GM19351 (cell line): ENCODE measurements around the gene CR2.
"Not testable (repeated sequence)": the region's sequence is repeated elsewhere in the genome, so short reads cannot be mapped to it uniquely, and the experiment has no call there.

Experiments
- ATAC-seq: cut with Tn5 transposase; IDR thresholded peaks from one replicate; pipeline ENCODE4 v1.9.1; 2021; ENCODE audit warnings: mild to moderate bottlenecking, moderate library complexity; ENCODE audit not compliant: unreplicated experiment

Gene CR2

DNA sequence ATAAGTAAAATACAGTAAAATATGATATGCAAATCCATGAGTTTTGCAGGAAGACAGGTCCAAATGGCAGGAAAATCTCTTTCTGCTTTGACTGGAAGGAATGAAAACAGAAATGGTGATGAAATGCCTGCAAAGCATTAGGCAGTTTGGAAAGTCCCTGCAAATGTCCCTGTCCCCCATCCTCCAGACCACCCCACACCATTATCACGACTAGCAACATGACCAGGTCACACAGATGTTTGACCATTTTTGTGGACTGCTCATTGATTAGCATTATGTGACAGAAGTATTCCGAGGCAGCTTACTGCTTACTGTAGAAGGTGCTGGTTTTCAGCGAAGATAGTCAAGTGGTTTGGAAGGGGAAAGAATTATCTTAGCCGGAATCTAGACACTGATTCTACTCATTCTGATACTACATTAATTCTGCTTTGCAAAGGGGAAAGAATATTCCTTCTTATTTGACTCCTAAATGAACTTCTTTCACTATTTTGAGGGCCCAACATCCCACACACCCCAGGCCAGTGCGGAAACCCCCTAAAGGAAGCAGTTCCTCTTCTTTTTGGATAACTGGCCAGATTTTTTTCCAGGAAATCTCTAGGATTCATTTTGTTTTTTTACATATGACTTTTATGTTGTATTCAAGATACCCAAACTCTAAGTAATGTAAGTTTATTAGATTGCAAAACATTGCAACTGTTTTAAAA, 9.5 kb upstream of the CR2 start:
- ATAC-seq, result no peak

DNA sequence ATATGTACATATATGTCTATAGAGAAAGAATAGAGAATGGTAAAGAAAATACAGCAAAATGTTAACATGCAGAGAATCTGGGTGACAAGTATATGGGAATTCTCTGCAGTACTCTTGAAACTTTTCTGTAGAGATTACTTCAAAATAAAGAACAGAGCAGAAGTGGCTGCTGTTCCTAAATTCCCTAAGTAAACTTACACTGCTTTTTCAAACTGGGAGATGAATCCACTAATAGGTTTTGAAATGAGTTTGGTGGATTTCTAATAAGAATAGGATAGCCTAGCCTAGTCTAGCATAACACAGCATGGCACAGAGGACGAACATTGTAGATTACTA, 450 bp upstream of the CR2 start:
- ATAC-seq, result no peak

DNA sequence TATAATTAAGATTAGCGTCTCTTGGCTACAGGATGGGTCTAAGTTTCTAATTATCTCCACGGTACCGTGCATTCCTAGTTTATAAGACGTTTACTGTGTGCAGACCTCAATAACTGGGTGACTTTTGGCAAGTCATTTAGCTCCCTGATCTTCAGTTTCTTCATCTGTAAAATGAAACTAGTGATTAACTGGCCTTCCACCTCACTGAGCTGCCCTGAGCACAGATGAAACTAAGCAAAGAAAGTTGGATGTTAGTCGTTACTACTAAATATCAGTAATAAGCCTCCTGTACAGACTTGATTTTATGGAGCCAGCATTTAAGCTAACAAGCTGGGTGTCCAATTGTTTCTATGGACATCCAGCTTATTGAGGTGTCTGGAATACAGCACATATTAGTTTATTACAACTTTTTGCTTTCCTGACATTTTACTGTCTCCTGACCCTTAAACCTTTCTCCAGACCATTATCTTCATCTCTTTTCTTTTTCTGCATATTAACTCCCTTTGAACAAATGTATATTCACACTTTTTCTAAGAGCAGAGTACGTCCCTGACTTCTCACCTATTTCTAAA, 1.1 kb downstream of the CR2 start:
- peak; percentile 35 for ATAC-seq

DNA sequence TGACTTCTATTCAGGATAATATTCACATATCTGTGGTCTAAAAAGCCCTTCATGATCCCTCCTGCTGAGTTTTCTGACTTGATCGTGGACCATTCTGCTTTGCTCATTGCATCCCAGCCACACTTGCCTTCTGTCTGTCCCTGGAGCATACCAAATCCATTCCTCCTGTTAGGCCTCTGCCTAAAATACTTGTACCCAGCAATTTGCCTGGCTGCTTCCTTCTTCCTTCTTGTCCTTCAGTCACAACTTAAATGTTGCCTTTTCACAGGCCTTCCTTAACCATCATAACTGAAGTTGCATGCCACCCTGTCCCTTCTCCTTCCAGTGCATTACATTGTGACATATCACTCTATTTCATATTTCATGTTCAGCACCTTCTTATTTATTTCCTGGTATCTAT, 4.3 kb downstream of the CR2 start:
- ATAC-seq, result no peak

DNA sequence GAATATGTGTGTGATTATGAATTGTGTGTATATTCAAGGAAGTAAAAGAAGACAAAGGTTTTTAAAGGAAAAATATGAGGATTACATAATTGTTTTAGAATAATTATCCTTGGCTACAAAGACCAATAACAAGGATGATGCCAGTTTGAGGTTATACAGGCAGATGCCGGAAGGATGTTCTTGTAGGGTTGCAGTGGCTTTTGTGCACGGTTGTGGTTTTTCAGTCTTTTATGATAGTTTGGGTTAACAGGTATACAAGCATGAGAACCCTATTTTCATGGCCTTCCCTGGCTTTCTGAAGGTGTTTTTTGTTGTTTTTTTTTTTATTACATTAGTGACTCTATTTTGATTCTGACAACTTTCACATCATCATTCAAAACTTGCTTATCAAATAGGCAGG, 4.9 kb downstream of the CR2 start:
- no peak for ATAC-seq

DNA sequence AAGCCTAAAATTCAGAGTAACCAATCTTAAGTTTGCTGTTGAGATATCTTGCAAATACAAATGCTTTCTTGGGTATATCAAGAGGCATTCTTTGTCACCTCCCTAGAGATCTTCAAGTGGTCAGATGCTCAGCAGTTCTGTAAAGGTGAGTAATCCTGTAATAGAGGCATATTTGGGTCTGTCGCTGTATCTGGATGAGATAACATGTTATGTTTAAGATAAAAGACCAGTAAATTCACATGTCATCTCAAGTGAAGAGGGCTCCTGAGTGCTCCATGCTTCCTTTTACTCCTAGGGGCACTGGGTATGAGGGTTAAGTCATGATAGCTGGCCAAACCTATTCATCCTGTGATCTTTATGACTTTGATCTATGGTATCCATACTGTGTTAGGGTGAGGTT, 7.5 kb downstream of the CR2 start:
- no peak for ATAC-seq

DNA sequence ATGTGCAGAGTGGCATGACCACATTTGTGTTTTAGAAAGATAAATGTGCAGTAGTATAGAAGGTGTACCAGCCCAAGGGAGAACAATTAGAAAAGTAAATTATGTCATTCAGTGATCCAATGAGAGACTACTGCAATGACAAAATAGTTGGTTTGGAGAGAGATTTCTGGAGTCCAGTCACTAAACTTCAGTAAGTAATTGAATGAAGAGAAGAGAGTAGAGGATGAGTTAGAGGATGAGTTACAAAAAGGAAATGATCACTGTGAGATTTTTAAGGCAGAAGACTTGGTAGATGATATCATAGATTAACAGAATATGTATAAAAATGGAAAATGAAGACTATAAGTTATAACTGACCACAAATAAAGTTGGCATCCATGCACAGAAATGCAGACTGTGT, 8.4 kb downstream of the CR2 start:
- ATAC-seq, result no peak

DNA sequence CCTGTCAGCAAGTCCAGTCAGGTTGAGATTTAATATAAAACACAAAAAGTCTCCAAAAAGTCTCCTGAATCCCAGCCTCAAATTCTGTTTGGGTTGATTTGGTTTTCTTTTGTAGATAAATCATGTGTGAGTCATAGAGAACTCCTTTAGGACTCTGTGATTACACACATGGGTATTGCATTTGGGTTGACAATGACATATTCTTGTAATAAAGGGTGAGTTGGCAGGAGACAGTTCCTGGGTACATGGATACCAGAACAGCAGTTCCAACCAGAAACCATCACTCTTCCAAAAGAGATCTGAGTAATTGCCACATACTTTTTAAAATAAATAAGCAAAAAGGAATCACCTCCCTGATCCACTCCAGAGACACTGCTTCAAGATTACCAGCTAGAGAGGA, 8.9 kb downstream of the CR2 start:
- no peak for ATAC-seq

DNA sequence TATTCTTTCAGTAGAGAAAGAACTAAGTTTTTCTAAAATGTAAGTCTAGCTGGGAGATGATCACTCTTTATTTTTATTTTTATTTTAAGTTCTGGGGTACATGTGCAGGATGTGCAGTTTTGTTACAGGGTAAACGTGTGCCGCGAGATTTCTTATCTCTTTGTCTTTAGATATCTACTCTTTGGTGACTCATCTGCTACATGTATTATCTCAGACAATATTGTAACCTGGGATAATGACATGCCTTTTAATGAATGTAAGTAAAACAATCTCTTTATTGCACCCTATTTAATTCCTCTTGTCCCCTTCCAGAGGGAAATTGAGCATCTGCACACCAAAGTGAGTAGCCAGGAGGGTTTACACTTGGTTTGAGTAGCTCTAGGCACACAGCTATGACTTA, 9.4 kb downstream of the CR2 start:
- no peak for ATAC-seq

DNA sequence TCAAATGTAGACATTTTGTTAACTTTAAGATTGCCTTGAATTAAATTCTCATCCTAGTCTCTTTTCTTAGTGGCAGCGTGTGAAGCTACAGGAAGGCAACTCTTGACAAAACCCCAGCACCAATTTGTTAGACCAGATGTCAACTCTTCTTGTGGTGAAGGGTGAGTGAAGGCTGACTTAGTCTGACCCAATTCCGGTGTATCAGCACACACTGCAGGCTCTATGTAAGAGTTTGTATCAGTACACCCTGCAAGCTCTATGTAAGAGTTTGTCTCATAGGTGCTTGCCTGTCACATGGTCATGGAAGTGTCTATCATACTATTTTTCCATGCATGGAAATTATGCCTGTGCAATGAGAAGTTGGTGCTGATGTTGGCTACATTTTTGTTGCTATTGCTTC, 16.8 kb downstream of the CR2 start:
- no peak for ATAC-seq

DNA sequence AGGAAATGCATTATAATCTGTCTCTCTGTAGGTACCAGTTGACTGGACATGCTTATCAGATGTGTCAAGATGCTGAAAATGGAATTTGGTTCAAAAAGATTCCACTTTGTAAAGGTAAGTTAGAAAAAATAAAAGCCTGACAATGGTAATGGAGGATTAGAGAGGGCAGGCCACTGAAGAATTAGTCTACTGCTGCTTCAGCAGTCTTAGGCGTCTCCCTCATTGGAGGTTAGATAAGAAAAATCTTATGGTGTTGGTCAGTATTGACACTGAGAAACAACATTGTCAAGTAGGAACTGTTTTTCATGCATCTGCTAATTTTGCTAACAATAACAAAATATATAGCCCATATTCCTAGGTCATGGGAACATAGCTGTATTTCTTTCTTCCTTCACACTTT, 20.1 kb downstream of the CR2 start:
- no peak for ATAC-seq

DNA sequence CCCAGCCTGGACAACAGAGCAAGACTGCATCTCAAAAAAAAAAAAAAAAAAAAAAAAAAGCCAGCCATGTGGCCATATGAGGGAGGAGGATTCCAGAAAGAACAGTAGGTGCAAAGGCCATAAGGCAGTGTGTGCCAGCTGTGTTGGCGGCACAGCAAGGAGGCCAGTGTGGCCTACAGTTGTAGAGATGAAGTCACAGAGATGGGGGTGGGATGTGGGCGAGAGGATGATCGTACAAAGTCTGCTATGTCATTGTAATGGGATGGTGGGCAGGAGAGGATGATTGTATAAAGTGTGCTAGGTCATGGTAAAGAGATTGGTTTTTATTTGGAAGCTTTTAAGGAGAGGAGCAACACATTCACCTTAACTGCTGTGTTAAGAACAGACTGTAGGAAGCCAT, 32.1 kb downstream of the CR2 start:
- ATAC-seq, result no peak

DNA sequence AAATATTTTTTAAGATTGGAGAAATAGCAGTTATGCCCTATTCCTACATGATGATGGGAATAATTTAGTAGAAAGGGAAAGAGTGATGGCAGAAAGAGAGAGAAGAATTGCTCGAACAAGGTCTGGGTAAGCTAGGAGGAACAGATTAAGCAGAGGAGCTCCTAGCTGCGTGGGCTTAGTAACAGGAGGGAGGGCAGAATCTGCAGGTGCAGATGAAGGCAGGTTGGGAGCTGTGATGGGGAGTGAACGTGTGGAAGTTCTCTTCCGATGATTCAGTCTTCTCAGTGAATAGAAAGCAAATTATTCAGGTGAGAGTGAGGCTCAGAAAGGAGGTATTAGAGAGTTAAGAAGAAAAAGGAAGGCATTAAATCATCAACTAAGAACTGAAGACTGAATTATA, 33.5 kb downstream of the CR2 start:
- ATAC-seq, result no peak

DNA sequence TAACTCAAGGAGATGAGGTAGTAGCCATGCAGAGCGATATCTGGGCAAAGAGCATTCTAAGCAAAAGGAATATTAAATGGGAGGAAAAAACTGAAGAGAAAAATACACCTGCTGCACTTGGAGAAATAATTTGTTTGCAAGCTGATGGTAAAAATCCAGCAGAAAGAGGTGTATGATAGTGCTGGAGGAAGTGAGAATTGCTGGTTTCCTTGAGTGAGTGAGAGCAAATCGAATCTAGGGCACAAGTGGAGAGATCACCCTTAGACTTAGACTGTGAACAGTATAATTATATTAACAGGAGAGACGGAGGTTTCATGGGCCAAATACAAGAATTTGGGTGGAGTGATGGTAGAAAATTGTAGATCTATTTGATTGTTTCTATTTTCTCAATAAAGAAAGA, 39.1 kb downstream of the CR2 start:
- ATAC-seq, result no peak

DNA sequence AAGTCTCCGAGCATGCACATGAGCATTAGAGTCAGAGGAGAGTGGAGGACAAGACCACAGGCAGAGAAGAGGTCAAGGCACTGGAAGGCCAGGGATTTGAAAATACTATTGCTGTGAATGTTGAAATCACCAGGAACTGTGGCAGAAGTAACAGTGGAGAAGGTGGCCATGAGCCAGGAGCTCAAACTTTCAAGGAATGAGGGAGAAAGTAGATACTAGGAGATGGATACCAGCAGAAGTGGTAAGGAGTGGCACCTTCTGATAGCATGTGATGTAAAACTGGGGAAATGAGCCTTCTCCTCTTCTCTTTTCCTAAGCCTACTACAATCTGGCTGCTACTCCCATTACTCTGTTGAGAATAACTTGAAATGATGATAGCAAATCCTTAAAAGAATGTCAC, 40.0 kb downstream of the CR2 start:
- no peak for ATAC-seq

DNA sequence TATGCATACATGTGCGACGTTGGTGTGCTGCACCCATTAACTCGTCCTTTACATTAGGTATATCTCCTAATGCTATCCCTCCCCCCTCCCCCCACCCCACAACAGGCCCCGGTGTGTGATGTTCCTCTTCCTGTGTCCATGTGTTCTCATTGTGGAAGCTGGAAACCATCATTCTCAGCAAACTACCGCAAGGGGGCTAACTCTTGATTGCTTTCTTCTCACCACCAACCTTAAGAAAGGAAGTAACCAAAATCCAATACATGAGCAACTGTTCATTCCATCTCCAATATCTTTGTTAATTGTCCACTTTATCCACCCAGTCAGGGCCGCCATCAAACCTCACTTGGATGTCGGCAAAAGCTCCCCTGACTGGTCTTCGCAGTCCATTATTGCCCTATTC, 41.2 kb downstream of the CR2 start:
- ATAC-seq, result not testable (repeated sequence)

DNA sequence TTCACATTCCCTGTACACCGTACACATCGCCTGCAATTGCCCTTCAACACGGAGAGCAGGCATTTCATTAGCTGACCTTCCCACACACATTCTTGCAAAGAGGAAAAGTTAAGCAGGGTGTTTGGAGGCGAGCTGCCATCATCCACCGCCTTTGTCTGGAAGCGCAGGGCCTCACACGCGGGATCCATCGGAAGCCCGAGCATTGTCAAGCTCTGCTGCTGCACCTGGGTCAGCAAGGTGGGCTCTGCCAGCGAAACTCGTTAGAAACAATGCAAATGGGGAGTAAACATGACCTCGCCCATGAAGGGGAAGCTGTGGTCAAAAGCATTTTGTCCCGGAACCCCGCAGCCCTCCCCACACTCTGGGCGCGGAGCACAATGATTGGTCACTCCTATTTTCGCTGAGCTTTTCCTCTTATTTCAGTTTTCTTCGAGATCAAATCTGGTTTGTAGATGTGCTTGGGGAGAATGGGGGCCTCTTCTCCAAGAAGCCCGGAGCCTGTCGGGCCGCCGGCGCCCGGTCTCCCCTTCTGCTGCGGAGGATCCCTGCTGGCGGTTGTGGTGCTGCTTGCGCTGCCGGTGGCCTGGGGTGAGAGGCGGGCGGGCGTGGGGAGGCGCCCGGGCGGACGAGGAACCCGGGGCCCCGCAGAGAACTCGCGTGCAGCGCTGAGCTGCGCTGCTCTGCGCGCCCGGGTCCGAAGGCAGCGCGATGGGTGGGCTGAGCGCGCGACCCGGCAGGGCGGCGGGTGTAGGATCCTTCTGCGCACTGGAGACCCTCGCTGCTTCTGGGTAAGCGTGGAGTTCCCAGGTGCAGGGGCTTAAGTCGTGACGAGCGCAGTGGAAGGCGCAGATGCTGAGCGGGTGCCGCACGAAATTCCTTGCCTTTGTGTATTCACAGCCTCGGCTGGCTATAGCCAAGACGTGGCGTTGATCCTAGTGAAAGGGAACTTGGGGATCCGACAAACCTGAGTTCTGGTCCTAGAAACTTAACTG, 42.0 kb downstream of the CR2 start, which contains the start of gene CR1:
Gene CR1, plus strand, starts transcription at position 357 of the 992 bp plus-strand sequence. Its CDS starts 111 bp downstream, at position 468.
- ATAC-seq, result peak; percentile 62

DNA sequence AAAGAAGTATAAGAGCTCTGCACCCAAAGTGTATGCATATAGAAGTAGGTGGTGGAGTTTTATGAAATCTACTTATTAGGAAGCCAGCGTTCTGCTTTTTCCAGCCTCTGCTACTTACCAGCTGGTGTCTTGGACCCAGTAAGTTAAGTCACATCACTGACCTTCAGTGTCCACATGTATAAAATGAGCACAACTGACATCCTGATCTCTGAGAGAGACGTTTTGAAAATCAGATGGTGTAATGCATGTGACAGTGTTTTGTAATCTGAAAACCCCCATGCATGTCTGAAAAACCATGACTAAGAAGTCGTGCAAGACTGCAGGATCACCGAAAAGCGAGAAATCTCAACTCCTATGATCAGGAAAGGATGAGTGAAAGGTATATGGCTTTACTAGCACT, 43.8 kb downstream of the CR2 start:
- ATAC-seq, result no peak

DNA sequence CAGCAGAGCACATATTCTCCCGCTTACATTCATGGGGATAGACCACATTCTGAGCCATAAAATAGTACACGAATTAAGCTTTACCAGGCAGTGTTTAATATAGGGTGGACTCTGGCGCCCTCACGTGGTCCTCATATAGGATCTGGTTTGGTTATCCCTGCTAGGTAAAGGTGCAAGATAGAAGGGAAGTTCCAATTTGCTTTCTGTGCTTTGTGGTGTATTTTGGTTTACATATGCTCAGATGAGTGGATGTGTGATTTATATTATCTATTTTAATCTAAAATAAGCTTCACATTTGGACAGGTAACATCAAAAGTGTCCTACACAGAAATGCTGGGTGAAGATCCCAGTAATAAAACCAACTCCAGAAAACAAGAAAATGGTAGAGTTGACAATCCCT, 45.4 kb downstream of the CR2 start:
- ATAC-seq, result peak; percentile 49

DNA sequence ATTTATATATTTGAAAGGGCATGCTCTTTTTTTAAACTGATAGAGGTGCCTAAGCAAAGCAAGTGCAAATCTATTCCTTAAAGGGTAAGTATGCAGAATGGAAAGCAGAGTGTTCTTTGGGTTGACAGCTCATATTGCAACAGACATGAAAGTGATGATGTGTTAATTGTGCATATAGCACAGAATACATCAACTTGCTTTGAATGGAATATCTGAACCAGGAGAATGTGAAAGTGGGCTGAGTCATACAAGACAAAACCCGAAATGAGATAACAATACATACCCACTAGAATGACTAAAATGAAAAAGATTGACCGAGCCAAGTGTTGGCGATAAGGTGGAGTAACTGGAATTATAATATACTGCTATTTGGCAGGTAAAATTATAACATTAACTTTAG, 46.2 kb downstream of the CR2 start:
- no peak for ATAC-seq

DNA sequence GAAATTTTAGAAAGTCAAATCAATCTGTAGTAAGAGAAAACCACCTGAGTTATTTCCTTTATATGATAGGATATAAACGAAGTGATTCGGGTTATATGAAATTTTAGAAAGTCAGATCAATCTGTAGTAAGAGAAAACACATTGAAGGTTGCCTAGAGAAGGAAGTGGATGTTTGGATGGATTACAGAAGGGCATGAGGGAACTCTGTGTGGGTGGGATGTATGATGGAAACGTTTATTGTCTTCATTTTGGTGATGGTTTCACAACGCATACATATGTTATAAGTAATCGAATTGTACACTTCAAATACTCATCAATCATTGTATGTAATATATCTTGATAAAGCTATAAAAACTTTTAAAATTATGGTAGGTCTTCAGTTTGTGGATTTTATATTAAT, 46.9 kb downstream of the CR2 start:
- no peak for ATAC-seq

DNA sequence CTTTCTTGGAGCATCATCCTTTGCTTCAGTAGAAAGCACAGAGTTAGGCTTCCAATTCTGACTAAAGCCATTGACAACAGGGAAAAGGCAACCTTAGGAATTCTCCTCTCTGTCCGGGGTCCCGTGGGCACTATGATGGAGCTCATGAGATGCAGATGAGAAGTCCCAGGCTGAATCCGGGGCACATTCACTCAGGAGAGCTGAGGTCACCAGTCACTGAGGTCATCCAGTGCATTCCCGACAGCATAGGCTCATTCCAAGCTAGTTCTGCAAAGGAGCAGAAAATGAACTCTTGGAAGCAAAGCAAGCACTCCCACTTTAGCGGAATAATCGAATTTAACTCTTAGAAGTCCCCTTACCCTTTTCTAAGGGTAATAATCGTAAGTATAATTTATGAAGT, 48.6 kb downstream of the CR2 start:
- ATAC-seq, result no peak
